Measurements from ENCODE around the gene RABL3. TPM values are rescaled to one million over a fixed set of nuclear protein-coding genes. Genes with fewer than 3 reads are reported as not detected.

RABL3 gene
- total RNA-seq, 2 donors from 2014 or later, result 29.7 to 32.0 TPM

GRCh38 chr3:120767106-120767505, 24.8 kb upstream of the RABL3 start:
- Histone ChIP-seq H3K9me3 (no peaks in the 10 kb centered on the region), H3K4me1 (ENCODE audit: control insufficient read depth in 1 of 2, low read depth in 2 of 2) (peaks cover 3 to 12% of the 10 kb centered on the region in 2 donors), H3K27me3 (replicated peaks; ENCODE audit: insufficient read depth) (no peaks in the 10 kb centered on the region), H3K27ac (no peak overlapping the region), H3K4me3 (no peak overlapping the region), H3K36me3 (no peaks in the 10 kb centered on the region)
- no peak for TF ChIP-seq CTCF (IDR thresholded peaks at IDR 0.05)
- ATAC-seq (ENCODE audit: insufficient number of reproducible peaks, low FRiP score, low read depth), result no peak
- no peak for DNase-seq (ENCODE audit: low spot score)

DNA sequence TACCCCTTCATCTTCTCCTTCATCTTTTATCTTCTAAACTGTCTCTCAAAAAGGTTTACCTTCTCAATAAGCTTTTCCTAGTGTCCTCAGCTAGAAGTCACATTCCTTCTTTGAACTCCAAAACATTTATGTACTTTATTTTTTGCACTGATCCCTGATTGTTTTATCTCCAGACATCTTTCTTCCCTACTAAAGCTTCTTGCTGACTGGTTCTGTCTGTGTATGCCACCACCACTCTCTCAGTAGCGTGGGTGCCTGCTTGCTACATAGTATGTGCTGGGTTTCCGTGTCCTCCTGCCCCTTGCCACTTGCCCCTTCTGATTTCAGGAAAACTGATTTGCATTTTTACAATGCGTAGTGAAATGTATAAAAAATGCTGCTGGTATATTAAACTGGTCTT, 24.3 kb upstream of the RABL3 start:
- no peak for DNase-seq (ENCODE audit: low spot score)
- TF ChIP-seq CTCF (IDR thresholded peaks at IDR 0.05), result no peak
- Histone ChIP-seq H3K27me3 (replicated peaks; ENCODE audit: insufficient read depth) (no peaks in the 10 kb centered on the region), H3K9me3 (no peaks in the 10 kb centered on the region), H3K27ac (no peak overlapping the region), H3K4me1 (ENCODE audit: control insufficient read depth in 1 of 2, low read depth in 2 of 2) (peaks cover 3 to 12% of the 10 kb centered on the region in 2 donors), H3K36me3 (no peaks in the 10 kb centered on the region), H3K4me3 (no peak overlapping the region)
- ATAC-seq (ENCODE audit: insufficient number of reproducible peaks, low FRiP score, low read depth), result no peak

DNA sequence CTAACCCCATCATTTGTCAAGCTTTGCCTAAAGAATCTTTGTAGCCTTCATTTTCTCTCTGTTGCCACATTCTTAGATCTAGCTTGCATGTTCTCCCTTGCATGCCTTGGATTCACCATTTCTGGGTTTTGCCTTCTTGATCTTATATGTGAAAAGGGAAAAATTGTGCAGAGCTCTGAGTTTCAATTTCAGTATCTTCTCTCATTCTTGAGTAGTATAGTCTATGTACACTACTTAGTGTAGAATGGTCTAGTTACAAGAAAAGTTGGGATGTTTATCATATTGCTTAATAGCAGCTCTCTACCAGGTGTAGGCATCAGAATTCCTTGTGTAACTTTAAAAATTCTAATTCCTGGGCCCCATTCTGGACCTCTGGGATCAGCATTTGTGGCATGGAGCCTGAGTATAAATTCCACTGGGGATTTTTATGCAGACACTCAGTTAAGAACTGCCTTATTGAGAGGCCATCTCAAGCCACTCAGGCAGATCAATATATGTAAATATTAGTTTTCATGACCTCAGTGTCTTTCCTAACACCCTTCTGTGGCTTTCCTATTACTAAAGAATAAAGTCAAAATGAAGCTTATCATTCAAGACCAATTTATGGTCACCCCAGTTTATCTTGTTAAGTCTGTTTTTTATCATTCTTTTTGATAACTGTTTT, 23.6 kb upstream of the RABL3 start:
- Histone ChIP-seq H3K9me3 (no peaks in the 10 kb centered on the region), H3K4me1 (ENCODE audit: control insufficient read depth in 1 of 2, low read depth in 2 of 2) (peaks cover 3 to 6% of the 10 kb centered on the region in 2 donors), H3K36me3 (no peaks in the 10 kb centered on the region), H3K27ac (no peak overlapping the region), H3K27me3 (replicated peaks; ENCODE audit: insufficient read depth) (no peaks in the 10 kb centered on the region), H3K4me3 (no peak overlapping the region)
- DNase-seq (ENCODE audit: low spot score) (no peak), ATAC-seq (ENCODE audit: insufficient number of reproducible peaks, low FRiP score, low read depth) (no peak)
- TF ChIP-seq CTCF (IDR thresholded peaks at IDR 0.05), result no peak

DNA sequence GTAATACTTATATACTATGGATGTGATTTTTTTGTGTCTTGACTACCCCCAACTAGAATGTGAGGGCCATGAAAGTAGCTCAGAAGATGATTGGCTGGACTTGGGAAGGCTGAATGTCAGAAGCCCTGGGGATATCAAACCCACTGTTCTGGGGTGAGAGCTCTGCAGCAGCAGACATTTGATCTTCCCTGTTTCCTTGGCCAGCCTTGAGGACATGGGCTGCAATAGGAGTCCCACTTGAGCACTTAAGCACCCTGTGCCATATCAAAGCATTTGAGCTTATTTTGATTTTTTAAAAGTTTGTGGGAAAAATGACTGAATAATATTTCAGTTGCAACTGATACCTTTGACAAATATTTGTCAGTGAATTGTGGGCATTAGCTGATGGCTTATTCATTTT, 21.9 kb upstream of the RABL3 start:
- H3K36me3 ChIP-seq, result no peaks in the 10 kb centered on the region
- no peak for DNase-seq (ENCODE audit: low spot score)
- no peak for ATAC-seq (ENCODE audit: insufficient number of reproducible peaks, low FRiP score, low read depth)
- no peaks in the 10 kb centered on the region for H3K9me3 ChIP-seq
- no peaks in the 10 kb centered on the region for H3K27me3 ChIP-seq (replicated peaks; ENCODE audit: insufficient read depth)
- H3K27ac ChIP-seq, result no peak overlapping the region
- H3K4me1 ChIP-seq (ENCODE audit: control insufficient read depth in 1 of 2, low read depth in 2 of 2), result peaks cover 0 to 3% of the 10 kb centered on the region in 2 donors
- no peak for TF ChIP-seq CTCF (IDR thresholded peaks at IDR 0.05)
- no peak overlapping the region for H3K4me3 ChIP-seq

DNA sequence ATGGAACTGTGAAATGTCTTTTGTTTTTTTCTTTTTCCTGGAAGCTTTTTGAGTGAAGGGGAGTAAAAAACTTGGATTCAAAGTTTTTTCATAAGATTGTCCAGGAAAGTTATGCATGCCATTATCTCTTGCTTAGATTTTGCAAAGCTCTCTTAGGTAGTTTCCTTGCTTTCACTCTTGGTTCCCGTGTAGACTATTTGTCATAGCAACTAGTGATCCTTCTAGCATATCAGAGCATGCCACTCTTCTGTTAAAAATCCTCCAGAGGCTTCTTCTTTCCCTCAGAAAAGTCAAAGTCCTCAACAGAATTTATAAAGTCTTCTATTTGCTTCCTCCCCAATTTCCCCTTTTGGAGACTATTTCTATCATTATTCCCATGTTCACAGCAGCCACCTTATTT, 21.3 kb upstream of the RABL3 start:
- DNase-seq (ENCODE audit: low spot score) (no peak), ATAC-seq (ENCODE audit: insufficient number of reproducible peaks, low FRiP score, low read depth) (no peak)
- H3K9me3 ChIP-seq, result no peaks in the 10 kb centered on the region
- no peak for TF ChIP-seq CTCF (IDR thresholded peaks at IDR 0.05)
- H3K36me3 ChIP-seq, result no peaks in the 10 kb centered on the region
- H3K27me3 ChIP-seq (replicated peaks; ENCODE audit: insufficient read depth), result no peaks in the 10 kb centered on the region
- H3K4me3 ChIP-seq, result no peak overlapping the region
- peaks cover 0 to 3% of the 10 kb centered on the region in 2 donors for H3K4me1 ChIP-seq (ENCODE audit: control insufficient read depth in 1 of 2, low read depth in 2 of 2)
- no peak overlapping the region for H3K27ac ChIP-seq
